ENCODE measurements around the gene OSBPL10. TPM values are rescaled to one million over a fixed set of nuclear protein-coding genes. Genes with fewer than 3 reads are reported as not detected.

Gene OSBPL10
- total and polyA plus RNA-seq, 2 of the 4 experiments (the other 2 are of a cell fraction), result 9.5 to 10.1 TPM

DNA sequence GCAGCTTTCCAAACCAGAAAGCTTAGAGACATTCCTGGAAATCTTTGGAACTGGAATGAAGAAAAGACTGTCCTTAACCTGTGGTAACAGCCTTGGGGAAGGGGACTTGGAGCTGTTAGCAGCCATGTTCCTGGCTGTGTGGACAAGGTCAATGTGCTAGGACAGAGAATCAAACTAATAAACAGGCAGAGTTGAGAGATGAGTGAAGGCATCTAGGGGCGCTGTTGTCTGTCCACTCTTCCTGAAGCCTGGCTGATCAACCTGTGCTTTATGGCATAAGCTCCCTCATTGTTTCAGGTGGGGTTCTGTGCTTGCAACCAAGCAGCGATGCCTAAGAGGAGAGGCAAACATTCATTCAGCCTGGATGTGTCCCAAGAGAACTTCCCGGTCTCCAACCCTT is 19.8 kb upstream of the OSBPL10 start:
- CTCF ChIA-PET, result no interaction called here
- H3K36me3 ChIP-seq (ENCODE audit: control insufficient read depth, insufficient read depth, low read length), result no peaks in the 10 kb centered on the region
- H4K8ac ChIP-seq (ENCODE audit: low read depth in 2 of 2, low read length in 2 of 2), result no peak overlapping the region
- H2BK120ac ChIP-seq (ENCODE audit: low read depth, low read length), result no peak overlapping the region
- no TSS peak for BruUV-seq (replicated peaks)
- H3K18ac ChIP-seq (ENCODE audit: low read depth, low read length), result no peak overlapping the region
- H4K20me1 ChIP-seq (ENCODE audit: insufficient read depth, low read length), result no peaks in the 10 kb centered on the region
- dilution Hi-C loops (cut with HindIII; ENCODE audit: low sequenced_read_pairs, unreplicated experiment) (no loop called here), intact Hi-C loops (cut with micrococcal nuclease) (no loop called here), in situ Hi-C loops (cut with MboI; ENCODE audit: low sequenced_read_pairs) (no loop called here)
- 0 out of 2 replicates have a peak, but pooled peaks cover under 1% of the 10 kb centered on the region for H3K9me3 ChIP-seq (ENCODE audit: control insufficient read depth, insufficient read depth, low read length)
- peaks cover 8% of the 10 kb centered on the region for H3K27me3 ChIP-seq (ENCODE audit: control insufficient read depth, insufficient read depth, low read length)
- POLR2A ChIA-PET (ENCODE audit: unreplicated experiment), result no interaction called here
- H2AK9ac ChIP-seq (replicated peaks; ENCODE audit: low read depth, low read length, poor library complexity), result no peak overlapping the region
- DNase-seq, result no peak
- no peaks in the 10 kb centered on the region for H3K9me1 ChIP-seq (ENCODE audit: insufficient read depth, low read length)
- H3K23ac ChIP-seq (ENCODE audit: low read depth, low read length), result no peak overlapping the region
- no peak overlapping the region for H2AK5ac ChIP-seq (ENCODE audit: low read depth, low read length)
- ATAC-seq (ENCODE audit: low read depth), result no peak
- H3K4me1 ChIP-seq (ENCODE audit: control insufficient read depth, insufficient read depth, low read length), result no peaks in the 10 kb centered on the region; the same call in 1 of the 2 replicates
- no peak overlapping the region for H2BK15ac ChIP-seq (ENCODE audit: low read depth, low read length)
- H3K14ac ChIP-seq (replicated peaks; ENCODE audit: low read depth, low read length), result no peak overlapping the region
- no peak overlapping the region for H3K9ac ChIP-seq (ENCODE audit: low read depth, low read length)
- TF ChIP-seq, protein P1, sequence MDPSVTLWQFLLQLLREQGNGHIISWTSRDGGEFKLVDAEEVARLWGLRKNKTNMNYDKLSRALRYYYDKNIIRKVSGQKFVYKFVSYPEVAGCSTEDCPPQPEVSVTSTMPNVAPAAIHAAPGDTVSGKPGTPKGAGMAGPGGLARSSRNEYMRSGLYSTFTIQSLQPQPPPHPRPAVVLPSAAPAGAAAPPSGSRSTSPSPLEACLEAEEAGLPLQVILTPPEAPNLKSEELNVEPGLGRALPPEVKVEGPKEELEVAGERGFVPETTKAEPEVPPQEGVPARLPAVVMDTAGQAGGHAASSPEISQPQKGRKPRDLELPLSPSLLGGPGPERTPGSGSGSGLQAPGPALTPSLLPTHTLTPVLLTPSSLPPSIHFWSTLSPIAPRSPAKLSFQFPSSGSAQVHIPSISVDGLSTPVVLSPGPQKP (IDR thresholded peaks at IDR 0.05; ENCODE audit: borderline replicate concordance, low read depth, low read length), result no peak
- TF ChIP-seq CEBPB (IDR thresholded peaks at IDR 0.05; ENCODE audit: low read depth, low read length) (no peak), SMC3 (IDR thresholded peaks at IDR 0.05; ENCODE audit: low read depth, low read length) (no peak), RAD21 (IDR thresholded peaks at IDR 0.05; ENCODE audit: low read length) (no peak), MXI1 (IDR thresholded peaks at IDR 0.05; ENCODE audit: borderline replicate concordance, low read depth, low read length) (no peak), BHLHE40 (IDR thresholded peaks at IDR 0.05; ENCODE audit: low read depth, low read length) (no peak), NFE2L2 (IDR thresholded peaks at IDR 0.05; ENCODE audit: low read depth, low read length) (no peak), MAFK (IDR thresholded peaks at IDR 0.05; ENCODE audit: low read depth, low read length) (no peak), RCOR1 (IDR thresholded peaks at IDR 0.05; ENCODE audit: insufficient replicate concordance, low read length) (no peak), MAZ (IDR thresholded peaks at IDR 0.05; ENCODE audit: borderline replicate concordance, low read depth, low read length) (no peak)
- TF ChIP-seq, protein P2, sequence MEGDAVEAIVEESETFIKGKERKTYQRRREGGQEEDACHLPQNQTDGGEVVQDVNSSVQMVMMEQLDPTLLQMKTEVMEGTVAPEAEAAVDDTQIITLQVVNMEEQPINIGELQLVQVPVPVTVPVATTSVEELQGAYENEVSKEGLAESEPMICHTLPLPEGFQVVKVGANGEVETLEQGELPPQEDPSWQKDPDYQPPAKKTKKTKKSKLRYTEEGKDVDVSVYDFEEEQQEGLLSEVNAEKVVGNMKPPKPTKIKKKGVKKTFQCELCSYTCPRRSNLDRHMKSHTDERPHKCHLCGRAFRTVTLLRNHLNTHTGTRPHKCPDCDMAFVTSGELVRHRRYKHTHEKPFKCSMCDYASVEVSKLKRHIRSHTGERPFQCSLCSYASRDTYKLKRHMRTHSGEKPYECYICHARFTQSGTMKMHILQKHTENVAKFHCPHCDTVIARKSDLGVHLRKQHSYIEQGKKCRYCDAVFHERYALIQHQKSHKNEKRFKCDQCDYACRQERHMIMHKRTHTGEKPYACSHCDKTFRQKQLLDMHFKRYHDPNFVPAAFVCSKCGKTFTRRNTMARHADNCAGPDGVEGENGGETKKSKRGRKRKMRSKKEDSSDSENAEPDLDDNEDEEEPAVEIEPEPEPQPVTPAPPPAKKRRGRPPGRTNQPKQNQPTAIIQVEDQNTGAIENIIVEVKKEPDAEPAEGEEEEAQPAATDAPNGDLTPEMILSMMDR (conservative IDR thresholded peaks at IDR 0.05; ENCODE audit: low read depth, low read length), result no peak
- no peak overlapping the region for H4K91ac ChIP-seq (ENCODE audit: insufficient read depth, low read depth, low read length)
- WGBS, 2 experiments (ENCODE audit: extremely low coverage in 2 of 2, insufficient read length in 1 of 2), result no CpG with 5 or more reads among the region's 3 CpGs
- H3K56ac ChIP-seq (ENCODE audit: extremely low read depth, insufficient read depth, low read length), result no peak overlapping the region
- H3K4ac ChIP-seq (ENCODE audit: low read depth, low read length), result no peak overlapping the region
- H2AFZ ChIP-seq (replicated peaks; ENCODE audit: low read length, poor library complexity), result no peak overlapping the region
- H3K4me3 ChIP-seq (ENCODE audit: insufficient read depth, low read depth, low read length), result no peak overlapping the region
- no peaks in the 10 kb centered on the region for H3K79me1 ChIP-seq (ENCODE audit: low read depth in 1 of 2, low read length in 2 of 2)
- H4K5ac ChIP-seq (ENCODE audit: low read depth, low read length), result no peak overlapping the region
- no peak overlapping the region for H3K27ac ChIP-seq (ENCODE audit: insufficient read depth, low read length)
- H3K4me2 ChIP-seq (ENCODE audit: low read depth, low read length), result no peak overlapping the region
- no peak overlapping the region for H2BK5ac ChIP-seq (ENCODE audit: low read depth, low read length, poor library complexity, severe bottlenecking)
- H2BK20ac ChIP-seq (ENCODE audit: low read depth, low read length), result no peak overlapping the region
